ENCODE results near the gene KNDC1.

Gene KNDC1

GRCh38 chr10:133214468-133215410, 54.7 kb downstream of the KNDC1 start:
- Histone ChIP-seq H3K4me1 (no peaks in the 10 kb centered on the region), H3K9me3 (no peaks in the 10 kb centered on the region)

GRCh38 chr10:133215586-133215985, 55.6 kb downstream of the KNDC1 start:
- no peak for TF ChIP-seq CTCF (IDR thresholded peaks at IDR 0.05; ENCODE audit: low read depth, low read length)

More at GRCh38 chr10:133214468-133215410, 54.7 kb downstream of the KNDC1 start:
- no peak for DNase-seq
- TF ChIP-seq CTCF (IDR thresholded peaks at IDR 0.05; ENCODE audit: low read depth, low read length): no peak
- Histone ChIP-seq H3K36me3 (no peaks in the 10 kb centered on the region), H3K4me3 (ENCODE audit: low read depth, low read length) (no peak overlapping the region), H3K27me3 (peaks cover 37% of the 10 kb centered on the region)

DNA sequence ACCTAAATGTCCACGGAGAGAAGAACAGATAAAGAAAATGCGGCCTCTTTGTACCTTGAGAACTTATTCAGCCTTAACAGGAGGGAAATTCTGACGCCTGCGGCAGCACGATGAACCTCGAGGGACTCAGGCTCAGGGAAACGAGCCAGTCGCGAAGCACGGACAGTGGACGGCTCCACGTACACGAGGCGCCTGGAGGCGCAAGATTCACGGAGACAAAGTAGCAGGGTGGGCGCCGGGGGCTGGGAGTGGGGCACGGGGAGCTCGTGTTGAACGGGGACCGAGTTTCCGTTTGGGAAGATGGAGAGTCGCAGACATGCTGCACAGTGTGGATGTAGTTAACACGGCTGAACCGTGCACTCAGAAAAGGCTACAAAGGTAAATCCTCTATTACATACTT, 56.8 kb downstream of the KNDC1 start:
- Histone ChIP-seq H3K4me3 (ENCODE audit: low read depth, low read length) (no peak overlapping the region), H3K9me3 (no peaks in the 10 kb centered on the region), H3K27me3 (peaks cover 37% of the 10 kb centered on the region), H3K36me3 (no peaks in the 10 kb centered on the region), H3K4me1 (no peaks in the 10 kb centered on the region)
- TF ChIP-seq CTCF (IDR thresholded peaks at IDR 0.05; ENCODE audit: low read depth, low read length): no peak
- no peak for DNase-seq

More at GRCh38 chr10:133215586-133215985, 55.6 kb downstream of the KNDC1 start:
- no peaks in the 10 kb centered on the region for H3K4me1 ChIP-seq
- peaks cover 37% of the 10 kb centered on the region for H3K27me3 ChIP-seq
- H3K4me3 ChIP-seq (ENCODE audit: low read depth, low read length): no peak overlapping the region
- H3K9me3 ChIP-seq: no peaks in the 10 kb centered on the region
- H3K36me3 ChIP-seq: no peaks in the 10 kb centered on the region
- DNase-seq: no peak

DNA sequence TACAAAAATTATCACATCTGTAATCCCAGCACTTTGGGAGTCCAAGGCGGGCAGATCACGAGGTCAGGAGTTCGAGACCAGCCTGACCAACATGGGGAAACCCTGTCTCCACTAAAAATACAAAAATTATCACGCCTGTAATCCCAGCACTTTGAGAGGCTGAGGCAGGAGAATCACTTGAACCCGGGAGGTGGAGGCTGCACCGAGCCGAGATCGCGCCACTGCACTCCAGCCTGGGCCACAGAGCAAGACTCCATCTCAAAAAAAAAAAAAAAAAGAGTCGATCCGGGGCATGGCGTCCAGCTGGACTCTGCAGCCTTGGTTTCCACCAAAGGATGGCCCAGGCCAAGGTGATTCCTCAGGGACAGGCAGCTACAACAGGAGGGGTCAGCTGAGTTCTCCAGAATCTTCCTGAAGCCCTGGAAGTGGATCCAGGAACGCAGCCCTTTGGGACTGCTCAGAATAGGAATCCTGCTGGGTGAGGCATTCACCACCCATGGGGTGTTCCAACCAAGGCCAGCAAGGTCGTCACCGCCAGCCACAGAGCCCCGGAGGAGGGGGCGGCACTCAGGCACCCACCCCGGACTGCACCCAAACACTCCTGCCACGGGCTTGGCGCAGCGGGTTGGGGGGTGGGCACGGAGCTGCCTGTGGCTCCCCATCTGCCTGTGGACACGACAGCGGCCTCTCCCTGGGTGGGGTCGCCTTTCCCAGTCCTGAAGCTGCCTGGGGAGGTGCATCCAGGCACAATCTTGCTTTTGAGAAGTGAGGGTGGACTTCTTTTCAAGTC, 58.0 kb downstream of the KNDC1 start:
- DNase-seq: no peak
- H3K9me3 ChIP-seq: no peaks in the 10 kb centered on the region
- H3K27me3 ChIP-seq: peaks cover 37% of the 10 kb centered on the region
- no peak for TF ChIP-seq CTCF (IDR thresholded peaks at IDR 0.05; ENCODE audit: low read depth, low read length)
- H3K36me3 ChIP-seq: no peaks in the 10 kb centered on the region
- no peak overlapping the region for H3K4me3 ChIP-seq (ENCODE audit: low read depth, low read length)
- no peaks in the 10 kb centered on the region for H3K4me1 ChIP-seq

DNA sequence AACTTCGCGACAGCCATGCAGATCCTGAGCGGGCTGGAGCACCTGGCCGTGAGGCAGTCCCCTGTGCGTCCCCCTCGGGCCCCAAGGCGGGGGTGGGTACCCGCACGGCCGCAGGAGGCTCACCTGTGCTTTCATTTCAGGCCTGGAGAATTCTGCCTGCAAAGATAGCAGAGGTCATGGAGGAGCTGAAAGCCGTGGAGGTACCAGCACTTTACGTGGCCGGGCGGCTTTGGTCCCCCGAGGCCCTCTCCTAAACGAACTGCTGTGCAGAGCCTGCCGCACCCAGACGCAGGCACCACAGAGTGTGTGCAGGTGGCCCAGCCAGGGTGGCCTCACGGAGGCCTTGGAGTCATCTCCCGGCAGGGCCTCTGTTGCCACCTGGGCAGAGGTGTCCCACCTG, 58.9 kb downstream of the KNDC1 start:
- H3K36me3 ChIP-seq: no peaks in the 10 kb centered on the region
- DNase-seq: no peak
- H3K27me3 ChIP-seq: peaks cover 37% of the 10 kb centered on the region
- no peak overlapping the region for H3K4me3 ChIP-seq (ENCODE audit: low read depth, low read length)
- no peaks in the 10 kb centered on the region for H3K4me1 ChIP-seq
- no peak for TF ChIP-seq CTCF (IDR thresholded peaks at IDR 0.05; ENCODE audit: low read depth, low read length)
- no peaks in the 10 kb centered on the region for H3K9me3 ChIP-seq

Data from BE2C (cell line).